ENCODE data around the gene IL23R. TPM values are rescaled to one million over a fixed set of nuclear protein-coding genes. Genes with fewer than 3 reads are reported as not detected.

The IL23R gene
- total RNA-seq, 1 experiment from 2014 or later = not detected

DNA sequence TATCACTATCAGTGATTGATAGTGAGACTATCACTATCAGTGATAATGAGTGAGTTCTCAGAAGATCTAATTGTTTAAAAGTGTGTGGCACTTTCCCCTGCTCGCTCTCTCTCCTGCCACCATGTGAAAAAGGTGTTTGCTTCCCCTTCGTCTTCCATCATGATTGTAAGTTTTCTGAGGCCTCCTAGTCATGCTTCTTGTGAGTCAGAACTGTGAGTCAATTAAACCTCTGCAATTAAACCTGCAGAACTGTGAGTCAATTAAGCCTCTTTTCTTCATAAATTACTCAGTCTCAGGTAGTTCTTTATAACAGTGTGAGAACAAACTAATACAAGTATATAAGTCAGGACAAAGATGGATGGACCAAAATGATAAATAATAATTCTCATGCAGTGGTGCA is 7.0 kb upstream of the IL23R start:
- intact Hi-C loops (cut with micrococcal nuclease) = no loop called here
- ChIA-PET RAD21 (ENCODE audit: low non-redundant PET in 1 of 2, low total read pairs in 2 of 2, uncharacterized antibody in 2 of 2, unreplicated experiment in 2 of 2) (no interaction called here), CTCF (no interaction called here), POLR2A (no interaction called here)
- ATAC-seq (no peak), DNase-seq (ENCODE audit: low read depth, low spot score) (no peak)
- Histone ChIP-seq H3K36me3 (ENCODE audit: control insufficient read depth in 1 of 2, insufficient read depth in 2 of 2, low read length in 2 of 2) (no peaks in the 10 kb centered on the region), H3K9ac (ENCODE audit: low read length) (no peak overlapping the region), H2AFZ (ENCODE audit: low read depth, low read length, poor library complexity, severe bottlenecking) (peak overlapping the region; percentile 38), H3K9me3 (ENCODE audit: control insufficient read depth in 1 of 2, insufficient read depth in 1 of 2, low read depth in 1 of 2, low read length in 2 of 2) (no peaks in the 10 kb centered on the region), H3K4me1 (ENCODE audit: control insufficient read depth in 1 of 2, insufficient read depth in 2 of 2, low read length in 2 of 2) (peaks cover 0 to 18% of the 10 kb centered on the region in 2 experiments; a peak in 2 of 4 replicates), H3K27me3 (ENCODE audit: insufficient read depth, low read length) (no peaks in the 10 kb centered on the region), H3K79me2 (ENCODE audit: insufficient read depth, low read length) (no peaks in the 10 kb centered on the region), H3K4me3 (replicated peaks in 1 of 2; ENCODE audit: low read depth in 1 of 2, low read length in 2 of 2) (no peak overlapping the region), H4K20me1 (ENCODE audit: insufficient read depth) (no peaks in the 10 kb centered on the region), H3K9me2 (ENCODE audit: insufficient read depth) (no peaks in the 10 kb centered on the region), H3K4me2 (ENCODE audit: low read length) (0 out of 2 replicates have a peak overlapping the region, but pooled peaks have one; percentile 14), H3K27ac (ENCODE audit: low read depth, low read length) (no peak overlapping the region)
- TF ChIP-seq SP1 (IDR thresholded peaks at IDR 0.05; ENCODE audit: low read depth) (0 out of 2 replicates have a peak, but pooled peaks have one; percentile 14), JUND (IDR thresholded peaks at IDR 0.05) (peak; percentile 30; the same call in 1 of the 2 replicates), FOSL1 (IDR thresholded peaks at IDR 0.05; ENCODE audit: low read depth) (peak; percentile 44; the same call in 1 of the 2 replicates), YY1 (IDR thresholded peaks at IDR 0.05; ENCODE audit: extremely low read depth, insufficient replicate concordance, low read depth, low read length) (no peak), SIN3A (IDR thresholded peaks at IDR 0.05; ENCODE audit: low read depth) (no peak)
- BruUV-seq (replicated peaks) = no TSS peak

DNA sequence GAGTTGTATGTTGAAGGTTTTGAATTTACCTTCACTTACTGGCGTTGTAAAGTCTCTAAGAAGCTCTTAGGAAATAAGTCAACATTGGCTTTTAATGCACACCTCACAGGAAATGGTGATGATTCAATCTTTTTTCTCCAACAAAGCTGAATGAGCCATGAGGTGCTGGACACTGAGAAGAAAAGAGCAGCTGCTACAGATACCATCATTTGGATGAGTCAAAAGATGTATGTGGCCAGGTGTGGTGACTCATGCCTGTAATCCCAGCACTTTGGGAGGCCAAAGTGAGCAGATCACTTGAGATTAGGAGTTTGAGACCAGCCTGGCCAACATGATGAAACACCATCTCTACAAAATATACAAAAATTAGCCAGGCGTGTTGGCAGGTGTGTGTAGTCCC is 3.3 kb upstream of the IL23R start:
- Histone ChIP-seq H3K27me3 (ENCODE audit: insufficient read depth, low read length) (no peaks in the 10 kb centered on the region), H4K20me1 (ENCODE audit: insufficient read depth) (no peaks in the 10 kb centered on the region), H2AFZ (ENCODE audit: low read depth, low read length, poor library complexity, severe bottlenecking) (peak overlapping the region; percentile 69), H3K9me2 (ENCODE audit: insufficient read depth) (no peaks in the 10 kb centered on the region), H3K27ac (ENCODE audit: low read depth, low read length) (no peak overlapping the region), H3K4me3 (replicated peaks in 1 of 2; ENCODE audit: low read depth in 1 of 2, low read length in 2 of 2) (no peak overlapping the region), H3K4me1 (ENCODE audit: control insufficient read depth in 1 of 2, insufficient read depth in 2 of 2, low read length in 2 of 2) (peaks cover 0 to 18% of the 10 kb centered on the region in 2 experiments; a peak in 2 of 4 replicates), H3K79me2 (ENCODE audit: insufficient read depth, low read length) (no peaks in the 10 kb centered on the region), H3K9me3 (ENCODE audit: control insufficient read depth in 1 of 2, insufficient read depth in 1 of 2, low read depth in 1 of 2, low read length in 2 of 2) (no peaks in the 10 kb centered on the region), H3K9ac (ENCODE audit: low read length) (no peak overlapping the region), H3K36me3 (ENCODE audit: control insufficient read depth in 1 of 2, insufficient read depth in 2 of 2, low read length in 2 of 2) (no peaks in the 10 kb centered on the region), H3K4me2 (ENCODE audit: low read length) (peak overlapping the region; percentile 43)
- ChIA-PET POLR2A (no interaction called here), RAD21 (ENCODE audit: low non-redundant PET in 1 of 2, low total read pairs in 2 of 2, uncharacterized antibody in 2 of 2, unreplicated experiment in 2 of 2) (no interaction called here), CTCF (interaction anchor here (1.1 to 2.2 kb wide), 4 partner anchors 14 to 167 kb away, joined by 4 to 7 read pairs (median 6); no protein-coding TSS in a partner anchor)
- no TSS peak for BruUV-seq (replicated peaks)
- intact Hi-C loops (cut with micrococcal nuclease) = no loop called here
- peak; percentile 77 for ATAC-seq
- DNase-seq (ENCODE audit: low read depth, low spot score) = peak; percentile 61
- TF ChIP-seq TCF7L2 (IDR thresholded peaks at IDR 0.05; ENCODE audit: borderline replicate concordance, extremely low read depth, insufficient read depth, insufficient read length) (peak; percentile 15), ZNF274 (IDR thresholded peaks at IDR 0.05; ENCODE audit: low read depth, low read length) (no peak), CTCF (IDR thresholded peaks at IDR 0.05 in 2 of 3, conservative IDR thresholded peaks at IDR 0.05 in 1 of 3; ENCODE audit: borderline replicate concordance in 1 of 3, insufficient read depth in 1 of 3, low read depth in 2 of 3, low read length in 2 of 3) (no peak), SP1 (IDR thresholded peaks at IDR 0.05; ENCODE audit: low read depth) (peak; percentile 71), ELF1 (IDR thresholded peaks at IDR 0.05; ENCODE audit: borderline replicate concordance, low read depth) (no peak), EZH2 (IDR thresholded peaks at IDR 0.05) (no peak), RAD21 (IDR thresholded peaks at IDR 0.05; ENCODE audit: low read depth) (0 out of 2 replicates have a peak, but pooled peaks have one; percentile 11), POLR2A (IDR thresholded peaks at IDR 0.05; ENCODE audit: borderline replicate concordance, extremely low read depth, insufficient read depth, insufficient read length) (no peak), YY1 (IDR thresholded peaks at IDR 0.05; ENCODE audit: extremely low read depth, insufficient replicate concordance, low read depth, low read length) (no peak), JUND (IDR thresholded peaks at IDR 0.05) (peak; percentile 86), CEBPB (IDR thresholded peaks at IDR 0.05; ENCODE audit: low read depth) (peak; percentile 60), FOSL1 (IDR thresholded peaks at IDR 0.05; ENCODE audit: low read depth) (peak; percentile 93)
- TF ChIP-seq, protein P1, sequence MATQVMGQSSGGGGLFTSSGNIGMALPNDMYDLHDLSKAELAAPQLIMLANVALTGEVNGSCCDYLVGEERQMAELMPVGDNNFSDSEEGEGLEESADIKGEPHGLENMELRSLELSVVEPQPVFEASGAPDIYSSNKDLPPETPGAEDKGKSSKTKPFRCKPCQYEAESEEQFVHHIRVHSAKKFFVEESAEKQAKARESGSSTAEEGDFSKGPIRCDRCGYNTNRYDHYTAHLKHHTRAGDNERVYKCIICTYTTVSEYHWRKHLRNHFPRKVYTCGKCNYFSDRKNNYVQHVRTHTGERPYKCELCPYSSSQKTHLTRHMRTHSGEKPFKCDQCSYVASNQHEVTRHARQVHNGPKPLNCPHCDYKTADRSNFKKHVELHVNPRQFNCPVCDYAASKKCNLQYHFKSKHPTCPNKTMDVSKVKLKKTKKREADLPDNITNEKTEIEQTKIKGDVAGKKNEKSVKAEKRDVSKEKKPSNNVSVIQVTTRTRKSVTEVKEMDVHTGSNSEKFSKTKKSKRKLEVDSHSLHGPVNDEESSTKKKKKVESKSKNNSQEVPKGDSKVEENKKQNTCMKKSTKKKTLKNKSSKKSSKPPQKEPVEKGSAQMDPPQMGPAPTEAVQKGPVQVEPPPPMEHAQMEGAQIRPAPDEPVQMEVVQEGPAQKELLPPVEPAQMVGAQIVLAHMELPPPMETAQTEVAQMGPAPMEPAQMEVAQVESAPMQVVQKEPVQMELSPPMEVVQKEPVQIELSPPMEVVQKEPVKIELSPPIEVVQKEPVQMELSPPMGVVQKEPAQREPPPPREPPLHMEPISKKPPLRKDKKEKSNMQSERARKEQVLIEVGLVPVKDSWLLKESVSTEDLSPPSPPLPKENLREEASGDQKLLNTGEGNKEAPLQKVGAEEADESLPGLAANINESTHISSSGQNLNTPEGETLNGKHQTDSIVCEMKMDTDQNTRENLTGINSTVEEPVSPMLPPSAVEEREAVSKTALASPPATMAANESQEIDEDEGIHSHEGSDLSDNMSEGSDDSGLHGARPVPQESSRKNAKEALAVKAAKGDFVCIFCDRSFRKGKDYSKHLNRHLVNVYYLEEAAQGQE (IDR thresholded peaks at IDR 0.05; ENCODE audit: low read depth) = no peak
- TF ChIP-seq, protein P2, sequence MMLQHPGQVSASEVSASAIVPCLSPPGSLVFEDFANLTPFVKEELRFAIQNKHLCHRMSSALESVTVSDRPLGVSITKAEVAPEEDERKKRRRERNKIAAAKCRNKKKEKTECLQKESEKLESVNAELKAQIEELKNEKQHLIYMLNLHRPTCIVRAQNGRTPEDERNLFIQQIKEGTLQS (IDR thresholded peaks at IDR 0.05) = peak; percentile 42; the same call in 1 of the 2 replicates

All from HCT116 (cell line).